IPS-NIHi7 (cell line): ENCODE measurements around the gene ICA1.
"Not testable (repeated sequence)": the region's sequence is repeated elsewhere in the genome, so short reads cannot be mapped to it uniquely, and the experiment has no call there.

Experiments used
- DNase-seq: peaks from one replicate; pipeline ENCODE4 v3.0.0; 2012; ENCODE audit warnings: mixed read lengths; ENCODE audit errors: extremely low spot score

ICA1 gene

DNA sequence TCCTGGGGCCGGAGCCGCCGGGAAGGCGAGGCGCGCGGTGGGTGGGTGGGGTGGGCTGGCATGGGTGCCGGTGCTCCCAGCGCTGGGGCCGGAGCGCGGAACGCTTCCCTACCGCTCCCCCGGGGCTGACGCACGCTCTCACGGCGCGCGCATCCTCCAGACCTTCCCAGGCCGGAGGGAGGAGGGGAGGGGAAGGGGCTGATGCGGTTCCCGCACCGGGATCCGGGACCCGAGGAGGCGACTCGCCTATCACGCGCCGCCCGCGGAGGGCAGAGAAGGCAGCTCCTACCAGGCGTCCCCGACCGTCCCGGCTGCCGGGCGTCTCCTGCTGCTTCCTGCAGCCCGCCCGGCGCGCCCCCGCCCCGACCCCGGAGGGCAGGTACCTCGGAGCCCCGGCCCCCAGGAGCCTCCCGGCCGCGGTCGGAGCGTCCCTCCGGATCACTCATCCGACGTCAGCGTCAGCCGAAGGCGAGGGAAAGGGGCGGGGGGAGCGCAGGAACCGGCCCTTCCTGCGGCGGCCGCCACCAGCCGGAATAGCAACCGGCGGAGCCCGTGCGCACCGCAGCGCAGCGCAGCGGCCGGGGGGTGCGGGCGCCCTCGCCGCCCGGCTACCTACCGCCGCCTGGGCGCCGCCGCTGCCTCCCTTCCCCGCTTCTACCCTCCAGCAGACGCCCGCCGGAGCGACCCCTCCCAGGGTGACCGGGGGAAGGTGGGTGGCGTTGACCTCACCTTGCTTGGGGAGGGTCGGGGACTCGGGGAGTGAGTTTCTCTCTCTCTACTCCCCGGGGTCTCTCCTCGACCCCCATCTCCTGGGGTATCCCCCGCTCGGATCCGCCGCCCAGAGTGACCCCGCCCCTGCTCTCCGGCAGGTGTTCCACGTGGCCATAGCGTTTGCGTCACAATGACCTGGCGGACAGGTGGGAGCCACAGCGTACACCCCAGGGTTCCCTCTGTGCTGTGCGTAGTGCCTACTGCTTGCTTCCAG, at the start of gene ICA1:
Gene ICA1 (minus strand): TSS at position 457 of the 985 bp plus-strand sequence. CDS start 26,241 bp downstream, outside the sequence.
- DNase-seq = peak; percentile 78

DNA sequence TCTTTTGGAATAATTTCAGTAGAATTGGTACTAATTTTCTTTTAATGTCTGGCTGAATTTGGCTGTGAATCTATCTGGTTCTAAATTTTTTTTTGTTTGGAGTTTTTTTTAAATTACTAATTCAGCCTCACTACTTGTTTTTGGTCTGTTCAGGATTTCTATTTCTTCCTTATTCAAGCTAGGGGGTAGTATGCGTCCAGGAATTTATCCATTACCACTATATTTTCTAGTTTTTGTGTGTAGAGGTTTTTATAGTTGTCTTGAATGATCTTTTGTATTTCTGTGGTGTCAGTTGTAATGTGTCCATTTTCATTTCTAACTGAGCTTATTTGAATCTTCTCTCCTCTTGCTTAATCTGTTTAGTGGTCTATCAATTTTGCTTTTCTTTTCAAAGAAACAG, 48.9 kb upstream of the ICA1 start:
- no peak for DNase-seq

DNA sequence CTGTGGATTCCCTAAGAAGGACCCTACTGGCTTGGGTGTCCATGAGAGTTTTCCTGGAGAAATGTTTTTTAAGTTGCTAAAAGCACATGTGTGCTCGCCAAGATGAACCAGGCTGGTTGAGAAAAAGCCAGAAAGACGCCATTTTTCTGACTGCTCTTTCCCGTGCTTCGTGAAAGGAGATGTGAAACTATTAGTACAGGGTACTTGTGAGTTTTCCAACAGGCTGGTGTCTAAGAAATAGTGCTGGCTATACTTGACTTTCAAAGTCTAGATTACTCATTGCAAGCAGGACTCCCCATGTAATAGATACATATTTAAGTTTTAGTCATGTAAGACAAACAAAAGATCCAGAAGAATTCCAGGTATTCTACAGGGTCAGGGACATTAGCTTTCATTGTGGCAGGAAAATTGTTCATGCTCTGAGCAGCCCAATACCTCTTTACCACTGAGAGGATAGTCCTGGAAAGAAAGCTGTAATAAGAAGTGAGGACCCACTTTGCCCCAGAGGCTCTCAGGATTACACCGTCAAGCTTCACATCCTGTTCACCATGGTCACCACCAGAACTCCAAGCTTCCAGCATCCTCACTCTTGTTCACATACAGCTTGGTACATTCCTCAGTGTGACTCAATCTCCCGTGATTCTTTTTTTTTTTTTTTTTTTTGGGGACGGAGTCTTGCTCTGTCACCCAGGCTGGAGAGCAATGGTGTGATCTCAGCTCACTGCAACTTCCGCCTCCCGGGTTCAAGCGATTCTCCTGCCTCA, 43.8 kb upstream of the ICA1 start:
- no peak for DNase-seq

DNA sequence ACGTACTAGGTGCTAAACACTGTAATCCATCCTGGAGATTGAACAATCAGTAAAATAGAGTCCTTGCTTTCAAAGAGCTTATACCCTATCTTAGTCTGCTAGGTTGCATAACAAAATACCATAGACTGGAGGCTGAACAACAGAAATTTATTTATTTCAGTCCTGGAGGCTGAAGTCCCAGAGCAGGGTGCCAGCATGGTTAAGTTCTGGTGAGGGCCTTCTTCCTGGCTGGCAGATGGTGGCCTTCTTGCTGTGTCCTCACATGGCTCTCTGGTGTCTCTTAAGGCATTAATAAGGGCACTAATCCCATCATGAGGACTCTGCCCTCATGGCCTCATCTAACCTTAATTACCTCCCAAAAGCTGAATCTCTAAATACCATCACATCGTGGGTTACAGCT, 43.1 kb upstream of the ICA1 start:
- no peak for DNase-seq

DNA sequence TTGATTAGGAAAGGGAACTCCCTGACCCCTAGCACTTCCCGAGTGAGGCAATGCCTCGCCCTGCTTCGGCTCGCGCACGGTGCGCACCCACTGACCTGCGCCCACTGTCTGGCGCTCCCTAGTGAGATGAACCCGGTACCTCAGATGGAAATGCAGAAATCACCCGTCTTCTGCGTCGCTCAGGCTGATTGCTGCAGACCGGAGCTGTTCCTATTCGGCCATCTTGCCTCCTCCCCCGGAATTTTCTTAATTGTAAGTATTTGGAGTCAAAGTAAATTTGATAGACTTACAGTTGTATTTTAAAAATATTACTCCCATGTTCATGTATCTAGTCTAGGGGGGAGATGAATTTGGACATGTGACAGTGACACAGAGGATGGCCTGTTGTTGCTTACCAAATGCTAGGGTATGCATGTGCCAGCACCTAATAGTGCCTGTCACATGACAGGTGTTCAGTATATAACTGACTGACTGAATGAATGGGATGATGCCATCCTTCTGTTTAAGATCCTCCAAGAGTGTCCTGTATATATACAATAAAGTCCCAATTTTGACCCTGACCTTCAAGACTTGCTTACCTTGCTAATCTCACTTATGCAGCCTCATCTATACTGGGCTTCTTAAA, 42.0 kb upstream of the ICA1 start:
- no peak for DNase-seq

DNA sequence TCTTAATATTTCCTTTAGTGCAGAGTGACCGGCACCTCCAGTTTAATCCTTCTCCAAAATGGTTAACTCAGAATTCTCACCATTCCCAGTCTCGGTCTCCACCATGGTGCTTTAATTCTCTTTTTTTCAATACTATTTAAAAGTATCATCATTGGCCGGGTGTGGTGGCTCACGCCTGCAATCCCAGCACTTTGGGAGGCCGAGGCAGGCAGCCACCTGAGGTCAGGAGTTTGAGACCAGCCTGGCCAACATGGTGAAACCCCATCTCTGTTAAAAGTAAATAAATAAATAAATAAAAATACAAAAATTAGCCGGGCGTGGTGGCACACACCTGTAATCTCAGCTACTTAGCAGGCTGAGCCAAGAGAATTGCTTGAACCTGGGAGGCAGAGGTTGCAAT, 35.1 kb upstream of the ICA1 start:
- DNase-seq = not testable (repeated sequence)

DNA sequence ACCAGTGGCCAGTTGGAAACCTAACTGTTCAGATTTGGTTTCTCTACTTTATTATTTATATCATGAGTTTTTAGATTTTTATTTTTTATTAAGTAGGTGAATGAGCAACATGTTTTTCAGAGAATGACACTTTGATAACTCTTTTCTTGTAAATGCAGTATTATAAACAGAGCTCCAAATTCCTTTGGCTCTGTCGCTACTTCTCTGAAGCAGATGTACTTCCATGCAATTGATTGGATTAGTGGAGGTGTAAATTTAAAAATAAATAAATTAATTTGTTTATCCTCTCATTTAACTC, 34.3 kb upstream of the ICA1 start:
- no peak for DNase-seq

DNA sequence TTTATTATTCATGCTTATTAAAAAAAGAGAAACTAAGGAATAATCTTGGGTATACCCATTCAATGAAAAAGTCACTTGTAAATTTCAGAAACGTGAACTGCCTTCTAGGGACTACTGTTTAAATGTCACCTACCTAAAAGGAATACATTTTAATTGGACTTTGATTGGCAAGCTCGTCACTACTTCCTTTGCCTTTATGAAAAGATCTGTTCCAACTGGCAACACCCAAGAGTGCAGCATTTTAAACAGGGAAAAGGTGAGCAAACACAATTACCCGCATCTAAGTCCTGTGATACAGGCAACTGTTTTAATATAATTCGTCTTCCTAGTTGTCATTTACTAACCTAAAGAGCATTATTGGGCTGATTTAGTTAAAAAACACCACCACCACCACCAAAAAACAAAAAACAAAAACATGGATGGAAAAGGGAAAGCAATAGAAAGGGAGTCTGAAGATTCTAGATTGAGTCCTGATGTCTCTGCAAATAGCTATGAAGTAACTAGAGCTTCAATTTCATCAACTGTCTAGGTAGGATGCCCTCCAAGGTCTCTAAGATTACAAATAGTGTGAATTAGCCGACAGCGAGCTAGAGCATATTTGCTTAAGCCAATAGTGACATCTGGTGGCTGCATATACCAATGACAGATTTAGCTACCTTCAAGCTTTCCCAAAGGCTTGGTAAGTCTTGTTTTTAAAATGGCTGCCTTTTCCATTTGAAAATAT, 33.8 kb upstream of the ICA1 start:
- DNase-seq = peak; percentile 81

DNA sequence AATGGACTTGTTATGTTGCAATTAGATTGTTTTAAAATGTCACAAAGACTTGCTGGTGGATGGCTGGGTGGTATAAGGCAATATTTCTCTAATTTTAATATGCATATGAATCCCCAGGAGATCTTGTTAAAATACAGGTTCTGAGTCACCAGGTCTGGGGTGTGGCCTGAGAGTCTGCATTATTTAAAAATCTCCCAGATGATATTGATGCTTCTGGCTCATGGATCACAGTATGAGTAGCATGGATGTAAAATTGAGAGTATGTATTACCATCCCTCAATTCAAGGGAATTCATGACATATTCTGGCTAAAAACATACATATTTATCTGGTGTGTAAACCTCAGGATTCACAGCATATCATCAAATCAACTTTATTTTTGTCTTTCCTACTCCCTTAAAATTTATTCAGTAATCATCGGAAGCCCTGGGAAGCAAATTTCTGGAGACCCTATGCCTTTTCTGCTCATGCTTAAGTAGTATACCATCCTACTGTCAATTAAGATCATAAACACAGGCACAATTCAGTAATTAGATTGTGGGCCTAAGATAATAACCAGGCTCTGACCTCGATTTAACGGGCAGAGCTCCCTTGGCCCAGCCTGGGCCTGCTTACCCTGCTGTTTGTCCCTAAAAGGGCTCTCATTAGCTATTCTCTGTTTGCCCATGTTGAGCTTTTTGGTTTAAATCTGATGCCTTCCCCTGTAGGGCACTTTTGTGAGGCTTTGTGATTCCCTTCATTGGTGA, 29.6 kb upstream of the ICA1 start:
- DNase-seq = no peak

DNA sequence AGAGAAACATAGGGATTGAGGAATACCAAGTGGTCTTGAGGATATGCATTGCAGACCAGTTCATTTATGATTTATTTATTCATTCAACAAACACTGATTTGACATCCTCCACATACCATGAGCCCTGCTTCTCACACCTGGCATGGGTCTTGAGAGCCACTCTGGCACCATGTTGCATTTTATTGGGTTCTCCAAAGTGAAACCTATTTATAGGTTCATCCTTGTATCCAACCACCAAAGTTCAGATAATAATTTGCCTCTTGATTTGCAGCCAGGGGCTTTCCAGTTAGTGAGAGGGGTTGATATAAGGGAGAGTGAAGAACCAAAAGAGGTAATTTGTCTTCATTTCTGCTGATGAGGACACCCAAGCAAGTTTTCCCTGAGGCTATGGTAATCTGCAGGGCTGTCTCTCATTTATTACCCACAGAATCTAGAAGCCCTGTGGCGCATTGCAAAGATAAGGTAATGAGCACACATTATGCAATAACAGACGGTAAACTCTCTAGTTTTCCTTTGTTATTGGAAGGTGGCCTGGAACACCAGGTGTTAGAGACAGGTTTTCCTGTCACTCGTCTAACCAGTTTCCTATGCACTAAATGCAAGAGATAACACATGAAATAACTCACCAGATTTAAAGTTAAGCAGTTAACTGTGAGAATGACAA, 28.8 kb upstream of the ICA1 start:
- no peak for DNase-seq

DNA sequence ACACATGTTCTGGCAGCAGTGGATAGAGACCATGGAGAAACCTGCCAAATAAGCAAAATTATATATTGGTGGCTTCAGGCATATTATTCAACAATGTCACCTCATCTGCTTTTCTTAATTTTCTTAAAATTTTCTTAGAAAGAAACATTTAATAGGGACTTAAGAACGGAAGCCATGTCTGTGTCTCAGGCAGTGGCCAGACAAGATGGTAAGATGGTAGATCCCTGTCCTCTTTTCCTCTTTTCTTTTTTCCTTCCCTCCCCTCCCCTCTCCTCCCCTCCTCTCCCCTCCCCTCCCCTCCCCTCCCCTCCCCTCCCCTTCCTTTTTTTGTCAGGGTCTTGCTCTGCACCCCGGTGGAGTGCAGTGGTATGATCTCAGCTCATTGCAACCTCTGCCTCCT, 24.2 kb upstream of the ICA1 start:
- no peak for DNase-seq

DNA sequence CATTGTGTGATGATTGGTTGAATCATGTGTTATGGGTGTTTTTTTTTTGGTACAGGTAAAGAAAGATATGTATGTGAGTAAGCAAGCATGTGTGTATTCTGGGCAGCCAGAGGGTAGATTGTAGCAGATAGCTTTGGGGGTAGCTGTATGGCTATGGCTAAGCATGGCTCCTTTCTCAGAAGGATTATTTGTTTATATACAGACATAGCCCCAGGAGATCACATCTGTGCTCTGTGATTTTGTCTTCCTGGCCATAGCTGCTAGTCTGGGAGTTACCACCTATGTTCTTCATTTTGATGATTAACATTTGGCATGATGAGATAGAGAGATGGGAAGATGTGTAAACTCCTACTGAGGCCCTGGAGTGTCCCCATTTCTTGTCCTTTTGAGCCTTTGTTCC, 23.2 kb upstream of the ICA1 start:
- DNase-seq = no peak

DNA sequence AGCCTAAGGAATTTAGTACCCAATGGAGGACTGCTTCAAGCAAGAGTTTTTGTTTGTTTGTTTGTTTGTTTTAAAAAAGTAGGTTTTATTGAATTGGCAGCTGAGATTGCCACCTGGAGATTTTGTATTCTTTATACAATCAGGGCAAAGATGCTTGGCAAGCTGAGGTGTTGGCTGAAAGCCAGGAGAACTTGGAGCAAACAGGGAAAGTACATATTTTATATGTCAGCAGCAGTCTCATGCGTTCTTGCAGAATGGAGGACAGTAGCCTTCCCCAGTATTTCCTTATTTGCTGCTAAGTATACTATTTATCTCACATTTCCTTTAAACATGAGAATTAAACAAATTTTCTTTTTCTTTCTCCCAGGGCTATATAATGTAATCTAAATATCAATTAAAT, 22.6 kb upstream of the ICA1 start:
- DNase-seq = no peak

DNA sequence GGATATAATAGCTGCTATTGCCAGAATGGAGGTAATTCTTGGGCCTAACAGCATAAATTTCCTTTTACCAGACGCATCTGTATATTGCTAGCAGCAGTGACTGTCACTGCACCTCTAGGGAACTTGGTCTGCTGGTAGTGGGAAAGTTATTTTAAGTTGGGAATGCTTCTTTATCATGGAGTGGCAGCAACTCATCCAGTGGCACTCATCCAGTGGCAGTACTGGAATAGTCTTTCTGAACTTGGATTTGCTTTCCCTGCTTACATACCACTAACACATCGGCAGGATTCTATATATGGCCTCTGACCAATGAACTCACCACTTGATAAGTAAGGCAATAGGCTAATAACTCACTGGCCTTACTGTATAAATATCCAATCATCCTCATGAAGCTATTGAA, 22.0 kb upstream of the ICA1 start:
- DNase-seq = no peak

DNA sequence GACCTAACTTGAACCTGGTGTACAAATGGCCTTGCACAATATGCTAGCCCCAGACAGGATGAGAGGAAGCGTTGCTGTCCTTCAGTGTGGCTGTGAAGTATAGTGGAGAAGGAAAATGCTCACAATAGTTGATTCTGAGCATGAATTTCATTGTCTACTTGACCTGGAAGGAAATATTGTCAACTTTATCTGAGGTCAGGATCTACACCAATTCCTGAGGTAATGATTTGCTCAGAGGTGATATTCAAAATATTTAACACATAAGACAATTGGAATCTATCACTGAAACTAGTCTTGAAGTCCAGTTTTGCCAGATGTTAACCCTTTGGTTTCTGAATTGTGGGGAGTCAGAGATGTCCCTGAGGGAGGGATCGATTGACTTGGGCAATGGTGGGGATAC, 20.9 kb upstream of the ICA1 start:
- no peak for DNase-seq

DNA sequence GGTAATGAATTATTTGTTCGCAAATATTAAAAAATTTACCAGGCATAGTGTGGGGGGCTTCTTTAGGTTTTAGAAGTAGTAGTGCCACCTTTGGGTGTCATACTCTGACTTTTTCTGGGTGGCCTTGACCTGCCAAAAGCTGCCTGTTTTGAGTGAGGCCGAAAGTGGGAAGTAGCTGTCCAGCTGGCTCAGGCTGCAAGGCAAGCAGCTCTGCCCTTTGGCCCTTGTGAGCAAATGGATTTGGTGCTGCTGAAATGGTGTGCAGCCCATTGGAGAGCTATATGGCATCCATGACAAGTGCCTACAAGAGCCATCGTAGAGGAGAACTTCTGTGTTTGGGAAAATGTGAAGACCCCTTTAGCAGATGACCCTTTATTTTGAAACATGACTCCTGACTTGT, 20.2 kb upstream of the ICA1 start:
- no peak for DNase-seq

DNA sequence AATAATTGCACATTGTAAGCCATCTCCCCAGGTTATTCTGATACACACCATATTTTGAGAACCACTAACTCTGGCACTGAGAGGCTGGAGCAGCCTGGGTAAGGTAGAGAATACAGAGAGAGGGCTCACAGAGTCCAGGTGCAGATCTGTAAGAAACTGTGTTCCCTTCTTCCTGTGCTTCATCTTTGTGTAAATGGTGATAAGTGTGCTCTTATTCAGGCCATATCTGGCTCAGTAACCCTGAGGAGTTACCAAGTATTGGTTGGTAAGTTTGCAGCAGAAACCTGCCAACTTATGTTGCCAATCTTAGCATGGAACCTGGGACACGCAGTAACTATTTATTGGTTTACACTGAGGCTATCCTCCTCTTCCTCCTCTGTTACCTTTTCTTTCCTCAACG, 16.2 kb upstream of the ICA1 start:
- no peak for DNase-seq

DNA sequence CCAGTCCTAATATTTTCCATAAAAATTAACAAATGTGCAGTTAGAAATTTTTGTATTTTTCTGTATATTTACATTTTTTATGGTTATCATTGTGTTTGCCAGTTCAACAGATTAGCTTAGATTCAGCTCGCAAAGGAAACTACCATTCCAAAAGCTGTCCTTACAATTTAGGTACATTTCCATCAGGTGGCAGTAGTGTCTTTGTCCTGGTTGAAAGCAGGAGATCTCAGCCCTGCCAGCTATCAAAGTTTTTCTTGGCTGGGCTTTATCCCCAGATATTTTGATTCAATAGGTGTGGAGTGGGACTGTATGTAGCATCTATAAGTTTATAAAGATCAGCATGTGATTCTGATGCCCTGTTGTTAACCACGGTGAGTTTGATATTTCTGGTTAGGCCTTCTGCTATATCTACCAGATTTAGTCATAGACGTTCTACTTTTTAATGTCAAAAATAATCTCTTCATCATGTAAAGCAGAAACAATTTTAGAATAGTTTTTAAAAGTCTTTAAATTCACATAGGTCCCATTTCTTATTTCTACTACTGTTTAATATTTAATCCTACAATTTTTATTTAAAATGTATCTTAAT, 15.5 kb upstream of the ICA1 start:
- DNase-seq = peak; percentile 74

DNA sequence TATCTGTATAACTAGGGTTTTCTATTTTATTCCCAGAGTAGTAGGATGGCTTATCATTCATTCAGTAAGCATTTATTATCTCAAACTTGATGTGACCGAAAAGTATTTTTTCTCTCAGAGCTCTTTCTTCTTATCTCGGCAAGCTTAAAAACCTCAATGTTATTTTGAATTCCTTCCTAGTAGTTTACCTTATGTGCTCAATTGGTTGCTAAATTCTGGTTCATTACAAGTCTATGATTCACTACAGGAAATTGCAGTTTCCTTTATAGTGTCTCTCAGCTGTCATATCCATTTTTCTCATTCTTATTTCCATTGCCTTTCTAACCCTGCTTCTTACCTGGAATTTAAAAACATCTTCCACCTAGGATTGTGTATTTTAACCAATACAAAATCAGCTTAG, 12.6 kb upstream of the ICA1 start:
- DNase-seq = no peak

DNA sequence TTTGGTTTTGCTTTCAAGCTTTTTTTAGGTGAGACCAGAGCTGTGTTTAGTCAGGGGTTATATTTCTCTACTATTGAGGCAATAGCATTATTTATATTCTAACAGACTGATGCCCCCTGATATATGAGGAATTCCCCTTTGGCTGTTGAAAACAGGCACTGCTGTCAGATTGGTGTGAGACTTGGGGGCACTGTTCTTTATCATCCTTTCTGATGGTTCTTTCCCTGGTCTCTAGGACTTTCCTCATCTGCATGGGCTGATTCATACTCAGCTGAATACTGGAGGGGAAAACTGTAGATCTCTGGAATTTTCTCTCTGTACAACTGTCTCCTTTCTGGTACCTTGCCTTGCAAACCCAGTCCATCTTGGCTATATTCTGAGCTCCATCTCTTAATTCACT, 10.0 kb upstream of the ICA1 start:
- no peak for DNase-seq
